ENCODE measurements around the gene HYAL3.

GRCh38 chr3:50275141-50275995, 23.8 kb downstream of the HYAL3 start:
- TF ChIP-seq CTCF (IDR thresholded peaks at IDR 0.05; ENCODE audit: insufficient read depth, low read length, poor library complexity, severe bottlenecking): no peak
- TF ChIP-seq EZH2phosphoT487 (conservative IDR thresholded peaks at IDR 0.05; ENCODE audit: low read length): no peak
